HPDE6-E6E7 (cell line): ENCODE measurements around the gene DLL4.
"Not testable (repeated sequence)": the region's sequence is repeated elsewhere in the genome, so short reads cannot be mapped to it uniquely, and the experiment has no call there.

Source experiments
- DNase-seq: peaks from one replicate; pipeline ENCODE4 v3.0.0; 2011; ENCODE audit warnings: missing footprints; ENCODE audit errors: extremely low spot score

Gene DLL4

DNA sequence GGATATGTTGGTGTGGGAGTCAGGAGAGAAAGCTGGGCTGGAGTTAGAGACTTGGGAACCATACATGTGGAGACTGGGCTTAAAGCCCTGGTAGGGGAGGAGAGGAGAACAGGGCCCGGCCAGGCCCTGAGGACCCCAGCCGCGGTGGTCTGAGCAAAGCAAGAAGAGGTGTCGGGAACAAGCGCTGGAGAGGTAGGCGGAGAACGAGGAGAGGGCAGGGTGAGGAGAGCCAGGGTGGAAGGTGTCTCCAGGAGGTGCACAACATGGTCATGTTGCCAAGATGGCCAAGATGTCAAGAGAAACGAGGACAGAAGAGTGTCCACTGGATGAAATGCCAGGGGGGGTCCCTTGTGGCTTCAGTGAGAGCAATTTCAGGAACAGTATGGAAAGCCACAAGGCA lies 29.6 kb downstream of the DLL4 start:
- DNase-seq: no peak

DNA sequence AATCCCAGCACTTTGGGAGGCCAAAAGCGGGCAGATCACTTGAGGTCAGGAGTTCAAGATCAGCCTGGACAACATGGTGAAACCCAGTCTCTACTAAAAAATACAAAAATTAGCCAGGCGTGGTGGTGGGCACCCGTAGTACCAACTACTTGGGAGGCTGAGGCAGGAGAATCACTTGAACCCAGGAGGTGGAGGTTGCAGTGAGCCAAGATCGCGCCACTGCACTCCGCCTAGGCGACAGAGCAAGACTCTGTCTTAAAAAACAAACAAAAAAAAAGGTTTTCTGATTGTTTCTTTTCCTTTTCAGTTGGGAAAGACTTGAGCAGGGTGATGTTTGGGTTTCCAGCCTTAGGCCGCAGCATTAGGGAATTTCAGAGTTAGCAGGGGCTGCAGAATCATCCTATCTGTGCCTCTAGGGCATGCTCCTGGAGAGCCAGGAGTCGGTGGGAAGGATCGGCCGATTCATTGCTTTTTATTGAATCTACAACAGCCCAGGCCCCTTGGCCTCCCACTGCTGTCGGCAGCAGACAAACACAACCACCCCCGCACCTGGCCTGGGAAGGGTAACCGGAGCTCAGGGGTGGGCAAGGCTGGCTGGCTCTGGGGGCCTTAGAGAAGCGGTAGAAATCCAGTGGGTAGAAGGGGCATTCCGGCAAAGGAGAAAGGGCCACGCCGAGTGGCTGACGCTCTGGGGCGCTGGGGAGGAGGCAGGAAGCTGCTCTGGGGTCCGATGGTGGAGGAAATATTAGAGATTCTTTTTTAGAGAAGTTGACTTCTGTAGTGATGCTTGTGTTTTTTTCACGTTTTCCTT lies 30.4 kb downstream of the DLL4 start:
- no peak for DNase-seq

DNA sequence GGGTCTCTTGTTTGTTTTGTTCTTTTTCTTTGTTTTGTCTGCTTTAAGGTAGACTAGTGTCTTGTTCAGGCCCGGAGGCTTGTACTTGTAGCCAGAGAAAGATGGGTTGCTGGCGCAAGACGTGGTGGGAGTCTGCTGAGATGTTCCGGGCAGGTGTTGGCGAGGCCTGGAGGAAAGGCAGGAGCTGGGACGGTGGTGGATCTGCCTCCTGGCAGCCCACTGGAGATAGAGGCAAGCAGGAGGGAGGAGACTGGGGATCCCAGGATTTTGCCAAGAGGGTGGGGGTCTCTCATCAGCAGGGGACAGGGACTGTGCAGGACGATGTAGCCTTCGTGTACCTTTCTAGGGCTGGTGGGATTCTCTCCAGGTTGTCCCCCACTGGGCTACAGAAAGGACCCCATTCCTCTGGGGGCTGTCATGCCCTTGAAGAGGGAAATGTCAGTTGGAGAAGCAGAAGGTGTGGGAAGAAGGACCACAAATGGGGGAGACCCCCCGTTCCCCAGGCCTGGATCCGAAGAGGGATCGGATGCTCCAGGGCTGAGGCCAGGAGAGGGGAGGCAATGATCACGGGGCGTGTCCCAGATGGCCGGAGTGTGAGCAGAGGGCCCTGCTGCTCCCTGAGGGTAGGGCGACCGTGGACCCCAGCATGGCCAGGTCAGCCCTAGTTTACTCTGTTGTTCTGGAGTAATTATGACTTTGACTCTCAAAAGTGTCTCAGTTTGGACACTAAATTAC lies 31.2 kb downstream of the DLL4 start:
- DNase-seq: no peak

DNA sequence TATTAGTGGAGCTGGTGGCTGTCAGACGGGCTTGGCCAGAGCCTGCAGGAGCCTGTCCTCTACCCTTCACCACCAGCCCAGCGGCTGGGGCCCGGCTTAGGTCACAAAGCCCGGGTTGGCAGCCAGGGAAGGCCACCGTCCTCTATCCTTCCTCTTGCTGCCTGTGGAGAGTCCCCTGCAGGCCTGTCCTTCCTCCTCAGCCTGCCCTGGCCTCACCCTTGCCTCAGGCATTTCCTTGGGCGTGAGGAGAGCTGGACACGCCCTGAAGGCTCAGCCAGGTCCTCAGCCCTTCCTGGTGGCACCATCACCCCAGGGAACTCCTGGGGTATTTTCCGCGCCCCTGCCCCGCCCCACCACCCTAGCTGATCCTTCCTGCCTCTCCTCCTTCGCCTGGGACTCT lies 31.8 kb downstream of the DLL4 start:
- no peak for DNase-seq

DNA sequence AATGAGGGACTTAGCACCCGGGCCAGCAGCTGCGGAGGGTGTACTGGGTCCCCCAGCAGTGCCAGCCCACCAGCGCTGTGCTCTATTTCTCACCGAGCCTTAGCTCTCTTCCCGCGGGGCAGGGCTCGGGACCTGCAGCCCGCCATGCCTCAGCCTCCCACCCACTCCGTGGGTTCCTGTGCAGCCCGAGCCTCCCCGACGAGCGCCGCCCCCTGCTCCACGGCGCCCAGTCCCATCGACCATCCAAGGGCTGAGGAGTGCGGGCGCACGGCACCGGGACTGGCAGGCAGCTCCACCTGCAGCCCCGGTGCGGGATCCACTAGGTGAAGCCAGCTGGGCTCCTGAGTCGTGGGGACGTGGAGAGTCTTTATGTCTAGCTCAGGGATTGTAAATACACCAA lies 32.6 kb downstream of the DLL4 start:
- DNase-seq: not testable (repeated sequence)

- DNase-seq: not testable (repeated sequence)
These were observed 33.2 kb downstream of the DLL4 start for GRCh38 chr15:40962317-40962716.

DNA sequence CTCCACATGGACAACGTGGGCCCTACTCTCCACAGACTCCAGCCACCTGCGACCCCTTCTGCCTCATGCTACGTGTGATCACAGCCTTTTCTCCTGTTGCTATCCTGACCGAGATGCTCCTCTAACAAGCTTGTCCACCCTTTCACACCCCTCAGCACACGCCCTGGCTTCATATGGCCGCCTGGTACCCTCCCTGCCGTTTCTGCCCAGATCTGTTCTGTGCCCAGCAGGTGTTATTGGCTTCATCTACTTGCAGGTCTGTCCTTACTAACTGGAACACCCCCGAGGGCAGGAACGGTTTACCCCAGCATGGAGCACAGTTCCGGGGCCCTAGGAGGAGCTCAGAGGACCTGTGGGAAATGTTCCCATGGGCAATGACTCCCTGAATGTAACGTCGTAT lies 34.1 kb downstream of the DLL4 start:
- no peak for DNase-seq

DNA sequence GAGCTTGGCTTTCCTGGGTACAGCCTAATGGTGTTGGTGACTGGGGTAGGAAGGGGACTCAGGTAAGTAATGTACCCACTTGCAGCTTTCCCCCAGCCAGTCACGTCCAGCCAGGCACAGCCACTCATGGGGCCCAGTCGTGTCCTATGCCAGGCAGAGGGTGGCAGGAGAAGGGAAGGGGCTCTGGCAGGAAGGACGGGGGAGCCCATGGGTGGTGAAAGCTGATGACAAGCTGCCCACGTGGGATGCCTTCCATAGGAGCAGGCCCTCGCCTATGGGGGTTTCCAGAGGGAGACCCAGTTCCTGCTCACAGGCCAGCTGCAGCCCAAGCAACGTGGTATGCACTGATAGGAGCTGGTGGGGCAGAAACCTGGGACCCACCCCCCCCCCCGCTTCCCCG lies 34.9 kb downstream of the DLL4 start:
- DNase-seq: no peak

GRCh38 chr15:40964634-40965033 lies 35.5 kb downstream of the DLL4 start:
- no peak for DNase-seq

DNA sequence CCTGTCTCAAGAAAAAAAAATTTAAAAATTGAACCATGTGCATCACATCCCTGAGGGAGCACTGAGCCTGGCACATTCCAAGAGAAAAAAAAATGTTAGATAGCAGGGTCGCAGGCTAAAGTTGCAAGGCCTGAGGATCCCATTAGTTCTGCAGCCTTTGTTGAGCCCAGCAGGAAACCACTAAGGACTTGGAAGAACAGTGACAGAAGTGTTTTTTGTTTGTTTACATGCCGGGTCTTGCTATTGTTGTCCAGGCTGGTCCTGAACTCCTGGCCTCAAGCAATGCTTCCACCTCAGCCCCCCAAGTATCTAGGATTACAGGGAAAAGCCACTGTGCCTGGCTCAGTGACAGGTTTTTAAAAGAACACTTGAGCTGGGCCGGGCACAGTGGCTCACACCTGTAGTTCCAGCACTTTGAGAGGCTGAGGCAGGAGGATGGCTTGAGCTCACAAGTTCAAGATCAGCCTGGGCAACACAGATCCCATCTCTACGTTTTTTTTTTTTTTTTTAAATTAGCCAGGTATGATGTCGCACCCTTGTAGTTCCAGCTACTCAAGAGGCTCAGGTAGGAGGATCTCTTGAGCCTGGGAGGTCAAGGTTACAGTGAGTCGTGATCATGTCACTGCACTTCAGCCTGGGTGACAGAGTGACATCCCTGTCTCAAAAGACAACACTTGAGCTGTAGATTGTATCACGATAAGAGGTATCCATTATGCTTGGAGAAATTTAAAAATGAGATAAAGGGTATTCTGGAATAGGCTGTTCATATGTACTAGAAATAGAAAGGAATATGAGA lies 39.3 kb downstream of the DLL4 start:
- DNase-seq: no peak

DNA sequence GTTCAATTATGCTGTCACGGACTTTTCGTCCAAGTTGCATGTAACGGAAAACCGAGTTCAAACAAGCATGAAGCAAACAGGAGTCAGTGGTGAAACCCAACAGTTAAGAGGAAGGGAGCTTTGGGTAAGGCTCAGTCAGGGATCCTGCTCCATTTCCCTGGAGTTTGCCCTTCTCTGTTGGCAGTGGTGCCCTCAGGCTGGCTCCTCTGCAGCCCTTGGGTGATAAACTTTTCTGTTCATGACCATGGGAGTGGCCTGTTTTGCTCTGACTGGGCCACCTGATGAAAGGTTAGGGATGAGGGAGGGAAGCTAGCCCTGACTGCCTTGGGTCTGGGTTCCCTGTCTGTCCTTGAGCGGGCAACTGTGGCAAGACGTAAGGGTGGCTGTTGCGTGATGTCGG lies 40.2 kb downstream of the DLL4 start:
- DNase-seq: no peak

DNA sequence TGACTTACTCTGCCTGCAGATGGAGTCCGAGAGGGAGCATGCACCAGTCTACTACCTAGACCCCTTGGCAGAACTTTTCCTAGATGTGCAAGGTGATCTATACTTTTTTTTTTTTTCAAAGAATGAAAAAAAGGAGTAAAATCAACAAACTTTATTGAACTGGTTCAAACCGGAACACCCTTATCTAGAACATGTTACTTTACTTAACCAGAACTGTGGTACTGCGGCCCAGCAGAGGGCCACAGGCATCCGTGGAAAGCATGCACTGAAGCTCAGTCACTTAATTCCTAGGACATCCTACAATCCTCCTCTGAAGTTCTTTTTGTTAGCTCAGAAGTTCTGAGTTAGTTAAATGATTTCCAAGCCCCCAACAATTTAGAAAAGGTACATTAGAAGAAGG lies 45.7 kb downstream of the DLL4 start:
- no peak for DNase-seq

- no peak for DNase-seq
These were observed 47.7 kb downstream of the DLL4 start for GRCh38 chr15:40976819-40977218.

- no peak for DNase-seq
These were observed 49.0 kb downstream of the DLL4 start for GRCh38 chr15:40978141-40978540.

GRCh38 chr15:40978562-40978961 lies 49.4 kb downstream of the DLL4 start:
- DNase-seq: no peak

GRCh38 chr15:40981186-40981585 lies 52.0 kb downstream of the DLL4 start:
- DNase-seq: no peak

DNA sequence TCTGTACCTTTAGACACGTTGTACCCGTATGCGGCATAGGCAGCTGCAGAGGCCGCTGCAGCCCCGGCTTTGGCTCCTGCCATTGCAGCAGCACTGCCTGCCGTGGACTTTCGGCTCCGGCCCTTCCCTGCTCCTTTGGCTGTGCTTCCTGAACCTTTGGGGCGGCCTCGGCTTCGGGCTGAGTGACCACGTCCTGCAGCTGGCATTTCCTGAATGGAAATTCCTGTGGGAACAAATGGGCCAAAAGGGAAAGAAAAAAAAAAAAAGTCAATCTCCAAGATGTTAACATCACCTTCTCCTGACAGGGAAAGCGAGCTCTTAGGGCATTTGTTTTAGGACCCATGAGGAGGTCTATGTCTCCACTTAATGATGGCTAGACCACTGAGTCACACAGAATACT lies 53.7 kb downstream of the DLL4 start:
- DNase-seq: no peak

DNA sequence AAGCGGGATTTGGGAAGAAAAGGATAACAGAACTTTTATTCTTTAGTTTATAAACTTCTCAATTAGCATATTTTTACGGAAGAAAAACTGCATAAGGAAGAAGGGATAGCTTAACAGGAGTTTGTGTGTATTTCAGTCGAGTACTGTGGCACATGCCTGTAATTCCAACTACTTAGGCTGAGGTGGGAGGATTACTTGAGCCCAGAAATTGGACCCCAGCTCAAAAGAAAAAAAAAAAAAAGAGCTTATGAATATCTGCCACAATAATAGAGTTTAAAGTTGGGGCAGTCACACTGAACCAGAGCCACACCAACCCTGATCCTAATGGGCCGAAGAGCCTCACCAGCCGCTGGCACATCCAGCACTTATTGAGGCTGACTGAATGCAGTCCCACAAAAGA lies 55.3 kb downstream of the DLL4 start:
- no peak for DNase-seq

GRCh38 chr15:40984964-40985363 lies 55.8 kb downstream of the DLL4 start:
- DNase-seq: no peak

DNA sequence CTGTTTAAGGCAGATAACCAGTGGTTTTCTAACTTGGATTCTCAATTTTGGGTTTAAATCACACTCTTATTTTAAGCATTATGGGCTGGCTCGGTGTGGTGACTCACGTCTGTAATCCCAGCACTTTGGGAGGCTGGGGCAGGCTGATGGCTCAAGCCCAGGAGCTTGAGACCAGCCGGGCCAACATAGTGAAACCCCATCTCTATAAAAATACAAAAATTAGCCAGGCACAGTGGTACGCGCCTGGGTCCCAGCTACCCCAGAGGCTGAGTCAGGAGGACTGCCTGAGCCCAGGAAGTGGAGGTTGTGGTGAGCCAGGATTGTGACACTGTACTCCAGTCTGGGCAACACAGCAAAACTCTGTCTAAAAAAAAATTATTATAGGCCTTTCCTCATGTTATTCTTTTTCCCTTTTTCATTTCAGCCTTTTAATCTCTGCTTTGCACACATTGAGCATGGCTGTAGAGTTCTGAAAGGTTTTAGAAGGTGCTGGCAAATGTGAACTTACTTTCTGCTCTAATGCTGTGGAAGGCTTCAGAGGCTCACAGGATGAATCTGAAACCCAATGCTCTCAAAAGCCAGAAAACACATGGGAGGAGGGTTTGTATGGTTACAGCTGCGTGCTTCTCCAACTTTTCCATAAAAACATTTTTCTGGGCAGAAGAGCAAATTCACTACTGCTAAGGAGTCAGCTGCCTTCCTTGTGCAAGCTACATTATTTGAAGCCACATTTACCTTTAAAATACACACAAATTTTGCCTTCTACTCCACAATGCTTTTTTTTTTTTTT lies 56.6 kb downstream of the DLL4 start:
- DNase-seq: no peak

DNA sequence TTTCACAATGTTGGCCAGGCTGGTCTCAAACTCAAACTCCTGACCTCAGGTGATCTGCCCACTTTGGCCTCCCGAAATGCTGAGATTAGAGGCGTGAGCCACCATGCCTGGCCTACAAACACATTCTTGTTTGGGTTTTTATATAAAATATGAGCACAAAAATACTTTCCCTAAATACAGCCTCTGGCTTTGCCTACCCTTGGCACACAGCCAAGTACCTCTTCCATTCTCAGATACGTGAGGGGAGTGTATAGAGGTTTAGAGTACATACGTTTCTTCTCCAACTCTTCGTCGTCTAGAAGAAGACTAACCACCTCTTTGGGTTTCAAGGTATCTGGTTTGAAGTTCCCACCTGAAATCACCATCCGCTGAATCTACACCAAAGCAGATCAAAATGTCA lies 57.7 kb downstream of the DLL4 start:
- DNase-seq: no peak

GRCh38 chr15:40988156-40988555 lies 59.0 kb downstream of the DLL4 start:
- DNase-seq: no peak
